Uterus (tissue), 4 donors: ENCODE measurements around the gene CACNA1C. TPM values are rescaled to one million over a fixed set of nuclear protein-coding genes. Genes with fewer than 3 reads are reported as not detected.

Experiments used
- DNase-seq, 2 donors: peaks; one replicate each; pipeline ENCODE4 v3.0.0-alpha.2; 2019 to 2020
- H3K27ac ChIP-seq, 2 donors: fragments of 200-600 bp; sonication (generic); 1 replicate in 1 of 2; 2 replicates in 1 of 2; pipeline ENCODE4 v1.5.1; 2016 to 2018
- H3K27me3 ChIP-seq, 2 donors: fragments of 200-600 bp; sonication (generic); one replicate each; pipeline ENCODE4 v1.5.1; 2018 to 2019; ENCODE audit warnings: control low read depth in 1 of 2
- H3K36me3 ChIP-seq, 2 donors: fragments of 200-600 bp; sonication (generic); one replicate each; pipeline ENCODE4 v1.5.1; 2019; ENCODE audit warnings: control low read depth in 1 of 2
- H3K4me1 ChIP-seq, 2 donors: fragments of 200-600 bp; sonication (generic); one replicate each; pipeline ENCODE4 v1.5.1; 2018 to 2019; ENCODE audit warnings: control low read depth in 1 of 2
- H3K4me3 ChIP-seq, 2 donors: fragments of 200-600 bp; sonication (generic); 1 replicate in 1 of 2; 2 replicates in 1 of 2; pipeline ENCODE4 v1.5.1; 2018 to 2019; ENCODE audit warnings: mild to moderate bottlenecking in 1 of 2
- H3K9me3 ChIP-seq, 2 donors: fragments of 200-600 bp; sonication (generic); one replicate each; pipeline ENCODE4 v1.5.1; 2019; ENCODE audit warnings: control low read depth in 1 of 2
- POLR2A ChIP-seq, 2 donors: fragments of 450-650 bp; IDR thresholded peaks; one replicate each; pipeline ENCODE4 v1.6.1; 2016; ENCODE audit warnings: antibody characterized with exemption in 2 of 2, mild to moderate bottlenecking in 1 of 2, moderate library complexity in 1 of 2
- intact Hi-C: fragments of 100-400 bp; cut with DNase I; formaldehyde crosslinking; loops from one replicate; pipeline ENCODE4 v1.15.1; 2023; ENCODE audit warnings: low total_unique reads
- total RNA-seq, 4 donors: library from RNA; depleted of rRNA in 3 of 4; stranded (reverse); fragments of >200 nt in 3 of 4; gene quantifications; one replicate each; pipeline versions ENCODE4 v1.1.0 to v1.2.4, GENCODE V29; 2014 to 2023
- TF ChIP-seq, protein P1 (sequence below), 4 experiments: fragments of 200-600 bp in 2 of 4; fragments of 450-650 bp in 2 of 4; sonication (generic) in 2 of 4; IDR thresholded peaks; one replicate each; pipeline ENCODE4 v1.5.1; 2016 to 2019; ENCODE audit warnings: antibody characterized with exemption in 4 of 4, mild to moderate bottlenecking in 2 of 4, moderate library complexity in 1 of 4
- donor health status: DM: yes; HTN: yes; CAD: no.

Gene CACNA1C
- total RNA-seq, 4 donors from 2014 or later: 15.9 to 121 (median 32.1) TPM

DNA sequence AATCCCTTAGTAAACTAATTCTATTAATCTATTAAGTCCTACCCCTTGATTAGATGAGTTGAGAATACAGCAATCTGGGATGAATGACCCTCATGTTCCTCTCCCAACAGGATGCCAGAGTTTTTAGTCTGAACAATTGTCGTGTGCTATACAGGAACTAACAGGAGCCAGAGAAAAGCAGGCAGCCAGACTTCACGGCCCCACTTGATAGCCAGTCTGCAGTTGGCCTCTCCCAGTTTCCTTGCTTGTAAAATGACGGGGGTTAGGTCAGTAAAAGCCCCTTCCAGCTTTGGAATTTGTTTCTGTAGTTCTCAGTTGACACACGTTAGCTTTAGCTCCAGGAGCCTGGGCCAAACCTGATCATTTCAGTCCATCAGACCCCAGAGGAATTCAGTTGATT is 475.2 kb downstream of the CACNA1C start:
- intact Hi-C loops: no loop called here
- H3K27me3 ChIP-seq: no peaks in the 10 kb centered on the region
- TF ChIP-seq POLR2A (IDR thresholded peaks at IDR 0.05): no peak
- TF ChIP-seq, protein P1, sequence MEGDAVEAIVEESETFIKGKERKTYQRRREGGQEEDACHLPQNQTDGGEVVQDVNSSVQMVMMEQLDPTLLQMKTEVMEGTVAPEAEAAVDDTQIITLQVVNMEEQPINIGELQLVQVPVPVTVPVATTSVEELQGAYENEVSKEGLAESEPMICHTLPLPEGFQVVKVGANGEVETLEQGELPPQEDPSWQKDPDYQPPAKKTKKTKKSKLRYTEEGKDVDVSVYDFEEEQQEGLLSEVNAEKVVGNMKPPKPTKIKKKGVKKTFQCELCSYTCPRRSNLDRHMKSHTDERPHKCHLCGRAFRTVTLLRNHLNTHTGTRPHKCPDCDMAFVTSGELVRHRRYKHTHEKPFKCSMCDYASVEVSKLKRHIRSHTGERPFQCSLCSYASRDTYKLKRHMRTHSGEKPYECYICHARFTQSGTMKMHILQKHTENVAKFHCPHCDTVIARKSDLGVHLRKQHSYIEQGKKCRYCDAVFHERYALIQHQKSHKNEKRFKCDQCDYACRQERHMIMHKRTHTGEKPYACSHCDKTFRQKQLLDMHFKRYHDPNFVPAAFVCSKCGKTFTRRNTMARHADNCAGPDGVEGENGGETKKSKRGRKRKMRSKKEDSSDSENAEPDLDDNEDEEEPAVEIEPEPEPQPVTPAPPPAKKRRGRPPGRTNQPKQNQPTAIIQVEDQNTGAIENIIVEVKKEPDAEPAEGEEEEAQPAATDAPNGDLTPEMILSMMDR (IDR thresholded peaks at IDR 0.05): no peak

DNA sequence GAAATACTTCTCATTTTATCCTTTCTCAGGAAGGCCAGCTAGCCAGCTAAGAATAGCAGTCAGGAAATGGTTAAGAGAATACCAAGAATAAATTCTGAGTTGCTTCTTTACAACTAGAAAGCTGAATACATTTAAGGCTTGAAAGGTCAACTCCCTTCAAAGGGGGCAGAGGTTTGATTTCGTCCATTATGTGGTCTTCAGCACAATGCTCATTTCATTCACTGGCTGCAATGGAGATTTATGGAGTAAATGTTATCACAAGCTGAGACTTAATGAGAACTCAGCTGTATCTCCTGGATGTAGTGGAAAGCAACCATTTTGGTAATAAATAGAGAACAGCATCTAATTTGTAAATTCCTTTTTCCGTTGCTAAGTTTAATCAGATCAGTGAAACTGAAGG is 477.0 kb downstream of the CACNA1C start:
- TF ChIP-seq, protein P1 (IDR thresholded peaks at IDR 0.05): no peak
- TF ChIP-seq POLR2A (IDR thresholded peaks at IDR 0.05): no peak
- Histone ChIP-seq H3K9me3 (no peaks in the 10 kb centered on the region), H3K36me3 (no peaks in the 10 kb centered on the region), H3K4me1 (no peaks in the 10 kb centered on the region), H3K27me3 (no peaks in the 10 kb centered on the region), H3K27ac (no peak overlapping the region), H3K4me3 (no peak overlapping the region)
- intact Hi-C loops: no loop called here
- no peak for DNase-seq

More for the DNA sequence above, 475.2 kb downstream of the CACNA1C start:
- no peaks in the 10 kb centered on the region for H3K4me1 ChIP-seq
- H3K4me3 ChIP-seq: no peak overlapping the region
- DNase-seq: no peak
- H3K36me3 ChIP-seq: no peaks in the 10 kb centered on the region
- no peaks in the 10 kb centered on the region for H3K9me3 ChIP-seq
- no peak overlapping the region for H3K27ac ChIP-seq

DNA sequence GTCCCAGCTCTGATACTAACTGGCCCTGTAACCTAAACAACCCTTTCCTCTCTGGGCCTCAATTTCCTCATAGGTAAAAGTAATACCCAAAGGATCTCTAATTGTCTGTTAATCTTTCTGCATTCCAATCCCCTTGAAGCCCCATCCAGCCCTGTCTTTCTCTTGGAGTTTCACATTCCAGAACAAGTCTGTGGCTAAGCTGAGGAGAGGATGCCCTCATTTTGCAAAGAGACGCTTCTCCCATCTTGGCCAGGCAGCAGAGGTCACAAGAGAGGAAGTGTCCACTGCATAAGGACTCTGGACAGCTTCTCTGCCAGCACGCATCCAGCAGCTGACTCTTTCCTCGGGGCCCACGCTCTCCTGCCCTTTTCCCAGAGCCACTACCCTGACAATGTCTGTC is 478.6 kb downstream of the CACNA1C start:
- DNase-seq: no peak
- intact Hi-C loops: no loop called here
- Histone ChIP-seq H3K36me3 (no peaks in the 10 kb centered on the region), H3K27me3 (no peaks in the 10 kb centered on the region), H3K4me1 (no peaks in the 10 kb centered on the region), H3K4me3 (no peak overlapping the region), H3K9me3 (no peaks in the 10 kb centered on the region), H3K27ac (no peak overlapping the region)
- TF ChIP-seq, protein P1 (IDR thresholded peaks at IDR 0.05): no peak
- no peak for TF ChIP-seq POLR2A (IDR thresholded peaks at IDR 0.05)

DNA sequence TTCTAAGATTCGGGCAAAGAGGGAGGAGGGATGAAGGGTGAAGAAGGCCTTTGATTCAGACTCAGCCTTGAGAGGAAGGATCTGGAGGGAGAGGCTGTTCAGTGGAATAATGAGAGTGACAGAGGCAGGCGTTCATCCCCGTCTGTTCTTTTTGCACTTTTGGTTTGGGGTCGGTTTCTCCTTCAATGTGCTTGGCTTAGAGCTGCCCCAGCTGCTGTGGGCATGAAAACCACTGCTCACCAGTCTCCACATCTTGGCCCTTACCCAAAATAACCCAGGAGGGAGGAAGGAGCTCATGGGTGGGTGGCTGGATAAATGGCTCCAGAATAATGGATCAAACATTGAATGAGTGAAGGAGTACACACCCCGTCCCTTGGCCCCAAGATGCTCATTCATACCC is 480.2 kb downstream of the CACNA1C start:
- no peaks in the 10 kb centered on the region for H3K36me3 ChIP-seq
- intact Hi-C loops: no loop called here
- DNase-seq: no peak
- no peak for TF ChIP-seq POLR2A (IDR thresholded peaks at IDR 0.05)
- TF ChIP-seq, protein P1 (IDR thresholded peaks at IDR 0.05): no peak
- H3K27ac ChIP-seq: no peak overlapping the region
- H3K4me1 ChIP-seq: no peaks in the 10 kb centered on the region
- H3K4me3 ChIP-seq: no peak overlapping the region
- no peaks in the 10 kb centered on the region for H3K27me3 ChIP-seq
- H3K9me3 ChIP-seq: no peaks in the 10 kb centered on the region

DNA sequence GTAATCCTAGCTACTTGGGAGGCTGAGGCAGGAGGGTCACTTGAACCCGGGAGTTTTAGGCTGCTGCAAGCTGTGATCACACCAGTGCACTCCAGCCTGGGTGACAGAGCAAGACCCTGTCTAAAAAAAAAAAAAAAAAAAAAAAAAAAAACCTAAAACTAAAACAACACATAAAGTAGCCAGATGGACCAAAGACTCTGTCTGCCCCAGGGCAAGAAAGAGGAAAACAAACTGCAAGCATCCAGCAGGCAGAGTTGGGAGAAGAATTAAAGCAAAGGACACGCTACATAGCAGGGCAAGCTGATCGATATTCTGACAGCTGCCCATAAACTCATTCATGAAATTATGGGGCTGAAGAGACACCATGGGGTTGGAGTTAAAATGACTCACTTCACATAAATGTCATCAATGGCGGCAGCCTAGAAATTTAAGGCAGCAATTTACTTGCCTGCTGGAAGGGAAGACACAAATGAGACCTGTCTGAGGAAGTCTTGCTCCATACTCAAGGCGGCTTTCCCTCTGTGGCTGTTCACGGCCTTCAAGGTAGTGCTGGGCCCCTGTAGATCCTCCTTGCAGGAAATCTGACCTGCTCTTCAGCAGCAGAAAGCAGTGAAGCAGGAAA is 482.9 kb downstream of the CACNA1C start:
- TF ChIP-seq, protein P1 (IDR thresholded peaks at IDR 0.05): no peak
- TF ChIP-seq POLR2A (IDR thresholded peaks at IDR 0.05): no peak
- no peaks in the 10 kb centered on the region for H3K4me1 ChIP-seq
- no peaks in the 10 kb centered on the region for H3K36me3 ChIP-seq
- intact Hi-C loops: no loop called here
- H3K27ac ChIP-seq: no peak overlapping the region
- no peaks in the 10 kb centered on the region for H3K9me3 ChIP-seq
- no peaks in the 10 kb centered on the region for H3K27me3 ChIP-seq
- DNase-seq: no peak
- no peak overlapping the region for H3K4me3 ChIP-seq
